HL-60 (cell line): Measurements from ENCODE around the gene SLC9A3.

Experiments used
- DNase-seq, 2 experiments: peaks; one replicate each; pipeline ENCODE4 v3.0.0-alpha.2; 2010 to 2020; ENCODE audit warnings: low read depth in 1 of 2, low spot score in 1 of 2
- H3K27ac ChIP-seq: fragments of 250-450 bp; sonication (Bioruptor Pico); replicated peaks from 2 replicates; pipeline ENCODE4 v1.5.1; 2020; ENCODE audit warnings: mild to moderate bottlenecking, moderate library complexity
- H3K27me3 ChIP-seq: fragments of 250-450 bp; sonication (Bioruptor Pico); 2 replicates; pipeline ENCODE4 v1.5.1; 2021; ENCODE audit warnings: mild to moderate bottlenecking, moderate library complexity; ENCODE audit not compliant: insufficient read depth, poor library complexity, severe bottlenecking
- H3K4me3 ChIP-seq: replicated peaks from 2 replicates; pipeline ENCODE4 v1.5.1; 2011; ENCODE audit warnings: mild to moderate bottlenecking, control low read depth, low read length; ENCODE audit not compliant: insufficient read depth
- GABPA ChIP-seq: IDR thresholded peaks from 2 replicates; pipeline ENCODE4 v1.6.1; 2012; ENCODE audit warnings: low read depth
- POLR2AphosphoS5 ChIP-seq: IDR thresholded peaks from 2 replicates; pipeline ENCODE4 v1.6.1; 2012; ENCODE audit warnings: low read depth
- SPI1 ChIP-seq: IDR thresholded peaks from 2 replicates; pipeline ENCODE4 v1.6.1; 2012; ENCODE audit warnings: low read depth, mild to moderate bottlenecking, borderline replicate concordance
- TF ChIP-seq, protein P1 (sequence below): IDR thresholded peaks from one replicate; pipeline ENCODE4 v1.5.1; 2011; ENCODE audit warnings: low read length, control low read depth, inconsistent platforms; ENCODE audit not compliant: insufficient read depth
- TF ChIP-seq, protein P2 (sequence below): IDR thresholded peaks from 2 replicates; pipeline ENCODE4 v1.6.1; 2012; ENCODE audit warnings: low read depth; ENCODE audit not compliant: insufficient replicate concordance

Gene SLC9A3

DNA sequence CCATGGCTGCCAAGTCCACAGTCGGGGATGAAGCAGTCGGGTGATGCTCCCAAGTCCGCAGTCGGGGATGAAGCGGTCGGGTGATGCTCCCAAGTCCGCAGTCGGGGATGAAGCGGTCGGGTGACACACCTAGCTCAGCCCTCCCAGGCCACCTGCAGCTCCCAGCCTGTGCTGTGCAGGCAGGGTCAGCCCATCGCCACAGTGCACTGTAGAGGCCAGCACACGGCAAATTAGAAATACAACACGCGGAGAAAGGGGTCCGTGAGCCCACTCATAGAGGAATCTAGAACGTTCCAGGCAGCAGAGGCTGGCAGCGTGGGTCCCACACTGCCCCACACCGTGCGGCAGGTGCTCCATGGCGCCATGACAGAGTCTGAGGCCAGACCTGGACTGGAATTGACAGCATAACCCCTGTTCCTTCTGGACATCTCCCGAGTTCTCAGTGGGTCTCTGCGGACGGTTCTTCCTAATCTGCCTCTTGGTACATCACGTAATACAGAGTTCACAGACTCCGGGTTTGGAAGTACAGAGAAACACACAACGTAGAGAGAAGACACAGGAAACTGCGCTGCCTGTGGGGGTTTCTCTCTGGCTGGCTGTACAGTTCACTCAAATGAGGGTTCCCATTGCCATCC lies 89.0 kb downstream of the SLC9A3 start:
- no peak for DNase-seq
- Histone ChIP-seq H3K4me3 (no peak overlapping the region), H3K27me3 (no peaks in the 10 kb centered on the region), H3K27ac (no peak overlapping the region)
- TF ChIP-seq, protein P1, sequence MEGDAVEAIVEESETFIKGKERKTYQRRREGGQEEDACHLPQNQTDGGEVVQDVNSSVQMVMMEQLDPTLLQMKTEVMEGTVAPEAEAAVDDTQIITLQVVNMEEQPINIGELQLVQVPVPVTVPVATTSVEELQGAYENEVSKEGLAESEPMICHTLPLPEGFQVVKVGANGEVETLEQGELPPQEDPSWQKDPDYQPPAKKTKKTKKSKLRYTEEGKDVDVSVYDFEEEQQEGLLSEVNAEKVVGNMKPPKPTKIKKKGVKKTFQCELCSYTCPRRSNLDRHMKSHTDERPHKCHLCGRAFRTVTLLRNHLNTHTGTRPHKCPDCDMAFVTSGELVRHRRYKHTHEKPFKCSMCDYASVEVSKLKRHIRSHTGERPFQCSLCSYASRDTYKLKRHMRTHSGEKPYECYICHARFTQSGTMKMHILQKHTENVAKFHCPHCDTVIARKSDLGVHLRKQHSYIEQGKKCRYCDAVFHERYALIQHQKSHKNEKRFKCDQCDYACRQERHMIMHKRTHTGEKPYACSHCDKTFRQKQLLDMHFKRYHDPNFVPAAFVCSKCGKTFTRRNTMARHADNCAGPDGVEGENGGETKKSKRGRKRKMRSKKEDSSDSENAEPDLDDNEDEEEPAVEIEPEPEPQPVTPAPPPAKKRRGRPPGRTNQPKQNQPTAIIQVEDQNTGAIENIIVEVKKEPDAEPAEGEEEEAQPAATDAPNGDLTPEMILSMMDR = no peak
- TF ChIP-seq SPI1 (no peak), POLR2AphosphoS5 (no peak), GABPA (no peak)
- TF ChIP-seq, protein P2, sequence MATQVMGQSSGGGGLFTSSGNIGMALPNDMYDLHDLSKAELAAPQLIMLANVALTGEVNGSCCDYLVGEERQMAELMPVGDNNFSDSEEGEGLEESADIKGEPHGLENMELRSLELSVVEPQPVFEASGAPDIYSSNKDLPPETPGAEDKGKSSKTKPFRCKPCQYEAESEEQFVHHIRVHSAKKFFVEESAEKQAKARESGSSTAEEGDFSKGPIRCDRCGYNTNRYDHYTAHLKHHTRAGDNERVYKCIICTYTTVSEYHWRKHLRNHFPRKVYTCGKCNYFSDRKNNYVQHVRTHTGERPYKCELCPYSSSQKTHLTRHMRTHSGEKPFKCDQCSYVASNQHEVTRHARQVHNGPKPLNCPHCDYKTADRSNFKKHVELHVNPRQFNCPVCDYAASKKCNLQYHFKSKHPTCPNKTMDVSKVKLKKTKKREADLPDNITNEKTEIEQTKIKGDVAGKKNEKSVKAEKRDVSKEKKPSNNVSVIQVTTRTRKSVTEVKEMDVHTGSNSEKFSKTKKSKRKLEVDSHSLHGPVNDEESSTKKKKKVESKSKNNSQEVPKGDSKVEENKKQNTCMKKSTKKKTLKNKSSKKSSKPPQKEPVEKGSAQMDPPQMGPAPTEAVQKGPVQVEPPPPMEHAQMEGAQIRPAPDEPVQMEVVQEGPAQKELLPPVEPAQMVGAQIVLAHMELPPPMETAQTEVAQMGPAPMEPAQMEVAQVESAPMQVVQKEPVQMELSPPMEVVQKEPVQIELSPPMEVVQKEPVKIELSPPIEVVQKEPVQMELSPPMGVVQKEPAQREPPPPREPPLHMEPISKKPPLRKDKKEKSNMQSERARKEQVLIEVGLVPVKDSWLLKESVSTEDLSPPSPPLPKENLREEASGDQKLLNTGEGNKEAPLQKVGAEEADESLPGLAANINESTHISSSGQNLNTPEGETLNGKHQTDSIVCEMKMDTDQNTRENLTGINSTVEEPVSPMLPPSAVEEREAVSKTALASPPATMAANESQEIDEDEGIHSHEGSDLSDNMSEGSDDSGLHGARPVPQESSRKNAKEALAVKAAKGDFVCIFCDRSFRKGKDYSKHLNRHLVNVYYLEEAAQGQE = no peak

DNA sequence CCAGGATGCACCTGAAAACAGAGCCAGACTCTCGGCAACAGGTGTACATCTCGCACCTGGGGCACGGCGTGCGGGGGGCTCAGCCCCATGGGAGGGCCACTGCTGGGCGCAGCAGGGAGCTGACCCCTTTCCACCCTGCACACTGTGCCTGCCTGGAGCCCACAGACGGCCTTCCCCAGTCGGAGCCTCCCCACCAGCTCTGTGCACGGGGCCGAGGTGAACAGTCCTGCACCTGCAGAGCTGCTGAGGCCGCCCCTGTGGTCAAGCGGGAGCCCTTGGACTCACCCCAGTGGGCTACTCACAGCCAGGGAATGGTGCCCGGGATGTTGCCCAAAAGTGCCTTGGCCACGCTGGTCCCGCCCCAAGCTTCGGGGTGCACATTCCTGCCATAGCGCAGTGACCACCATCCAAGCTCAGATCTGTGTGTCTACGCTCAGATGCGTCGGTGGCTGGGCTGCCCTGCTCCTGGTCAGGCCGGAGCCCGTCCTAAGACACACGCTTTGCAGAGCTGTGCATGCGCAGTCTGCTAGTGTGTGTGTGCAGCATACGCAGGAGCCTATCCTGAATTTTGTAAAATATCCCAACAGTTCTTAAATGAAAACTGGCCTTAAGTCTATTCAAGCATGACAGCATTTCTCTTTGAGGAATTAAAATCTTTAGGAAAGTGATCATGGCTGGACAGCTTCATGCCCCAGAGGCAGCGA lies 89.7 kb downstream of the SLC9A3 start:
- H3K27me3 ChIP-seq = no peaks in the 10 kb centered on the region
- TF ChIP-seq GABPA (no peak), SPI1 (no peak), POLR2AphosphoS5 (no peak)
- TF ChIP-seq, protein P1 = no peak
- no peak overlapping the region for H3K4me3 ChIP-seq
- DNase-seq = no peak
- no peak overlapping the region for H3K27ac ChIP-seq

- no peak overlapping the region for H3K4me3 ChIP-seq
- TF ChIP-seq GABPA (no peak), POLR2AphosphoS5 (no peak; the same call in 1 of the 2 replicates), SPI1 (no peak)
- TF ChIP-seq, protein P2 = no peak
- TF ChIP-seq, protein P1 = no peak
- H3K27ac ChIP-seq = no peak overlapping the region
- DNase-seq = no peak
- H3K27me3 ChIP-seq = no peaks in the 10 kb centered on the region
Observed at GRCh38 chr5:433836-434235, 90.4 kb downstream of the SLC9A3 start.
